Measurements from ENCODE around the gene LRP1-AS. TPM values are rescaled to one million over a fixed set of nuclear protein-coding genes. Genes with fewer than 3 reads are reported as not detected.
A peak's percentile ranks its signal among the peaks of the same experiment; 100 is the strongest.

The LRP1-AS gene
- polyA plus RNA-seq, 10 donors = 0.47 to 1.1 (median 0.92) TPM; not detected in 1

DNA sequence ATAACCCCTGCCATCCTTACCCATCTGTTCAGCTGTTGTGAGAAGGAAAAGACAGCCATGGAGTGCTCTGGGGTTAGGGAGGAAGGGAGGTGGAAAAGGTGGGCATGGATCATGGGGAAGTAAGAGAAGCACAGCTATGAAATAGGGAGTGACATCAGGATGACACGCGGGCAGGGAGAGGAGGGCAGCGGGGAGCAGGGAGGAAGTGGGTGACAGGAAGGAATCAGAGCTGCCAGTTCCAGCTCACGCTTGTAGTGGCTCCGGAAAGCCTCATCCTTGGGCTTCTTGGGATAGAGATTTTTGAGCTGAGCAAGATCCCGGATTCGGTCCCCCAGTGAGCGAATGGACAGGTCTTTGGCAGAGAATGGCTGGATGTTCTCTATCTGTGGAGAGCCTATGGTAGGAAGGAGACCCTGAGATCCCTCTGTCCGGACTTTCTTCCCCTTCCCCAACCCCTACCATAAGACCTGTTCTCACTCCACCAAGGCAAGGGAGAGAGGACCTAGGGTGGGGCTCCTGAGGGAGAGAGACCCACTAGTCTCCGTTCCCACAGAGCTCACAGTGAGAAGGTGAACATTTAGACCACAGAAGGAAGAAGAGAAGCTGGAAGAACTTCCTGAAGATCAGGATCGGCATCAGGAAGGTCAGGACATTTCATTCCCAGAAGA, 48.2 kb downstream of the LRP1-AS start:
- no peak for DNase-seq

DNA sequence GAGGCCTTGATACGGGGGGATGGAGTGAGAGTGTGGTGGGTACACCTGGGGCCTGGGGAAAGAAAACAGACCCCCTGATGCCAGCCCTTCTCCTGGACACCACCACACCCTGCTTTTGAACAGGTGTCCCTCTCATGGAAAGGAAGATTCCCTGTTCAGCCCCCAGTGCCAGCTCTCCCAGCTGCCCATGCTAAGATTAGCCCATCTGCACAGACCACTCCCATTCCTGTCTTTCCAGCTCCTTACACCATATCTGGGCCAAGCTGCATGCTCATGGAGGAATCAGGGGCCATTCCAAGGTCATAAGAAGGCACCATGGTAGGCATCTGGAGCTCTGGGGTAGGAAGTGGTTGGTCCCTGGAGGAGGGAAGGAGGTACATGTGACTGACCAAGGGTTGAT, 48.9 kb downstream of the LRP1-AS start:
- DNase-seq = peak in 1 of 3 donors; percentile 24

DNA sequence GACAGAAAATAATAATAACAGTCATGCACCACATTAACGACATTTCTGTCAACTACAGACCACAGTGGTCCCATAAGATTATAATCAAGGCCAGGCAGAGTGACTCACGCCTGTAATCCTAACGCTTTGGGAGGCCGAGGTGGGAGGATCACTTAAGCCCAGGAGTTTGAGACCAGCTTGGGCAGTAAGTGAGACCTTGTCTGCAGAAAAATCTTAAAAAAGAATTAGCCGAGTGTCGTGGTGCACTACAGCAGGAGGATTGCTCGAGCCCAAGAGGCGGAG, 49.9 kb downstream of the LRP1-AS start:
- no peak for DNase-seq

DNA sequence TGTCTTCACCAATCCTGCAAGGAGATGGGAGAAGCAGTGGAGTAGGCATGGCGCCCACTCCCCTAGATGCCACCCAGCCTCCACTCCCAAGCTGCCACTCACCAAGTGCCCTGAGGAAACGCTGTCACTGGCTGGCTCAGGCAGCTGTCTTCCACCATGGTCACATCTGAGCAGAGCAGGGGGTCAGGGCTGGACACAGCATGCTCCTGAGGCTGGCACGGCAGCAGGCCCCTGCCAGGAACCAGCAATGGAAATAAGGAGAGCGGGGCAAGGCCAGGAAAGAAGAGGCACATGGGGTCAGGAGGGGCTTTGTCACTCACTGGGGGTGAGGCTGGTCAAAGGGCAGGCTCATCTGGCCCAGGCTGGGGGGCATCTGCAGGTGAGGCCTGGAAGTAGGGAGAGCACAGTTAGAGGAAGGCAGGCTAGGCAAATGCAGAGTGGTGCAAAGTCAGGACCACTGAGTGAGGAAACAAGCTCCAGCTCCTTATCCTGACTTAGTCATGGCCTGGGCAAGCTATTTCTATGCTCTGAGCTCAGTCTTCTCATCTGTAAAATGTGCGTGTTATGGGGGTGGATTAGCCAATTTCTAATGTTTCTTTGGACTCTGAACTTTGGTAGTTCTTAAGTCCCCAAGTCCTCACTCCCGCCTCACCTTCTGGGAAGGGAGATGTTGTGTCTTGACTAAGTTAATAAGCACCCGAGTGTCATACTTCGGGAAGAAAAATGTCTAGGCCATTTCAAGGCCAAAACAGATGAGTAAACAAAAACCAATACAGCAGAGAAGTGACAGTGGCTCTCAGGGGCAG, 50.5 kb downstream of the LRP1-AS start:
- DNase-seq = no peak

DNA sequence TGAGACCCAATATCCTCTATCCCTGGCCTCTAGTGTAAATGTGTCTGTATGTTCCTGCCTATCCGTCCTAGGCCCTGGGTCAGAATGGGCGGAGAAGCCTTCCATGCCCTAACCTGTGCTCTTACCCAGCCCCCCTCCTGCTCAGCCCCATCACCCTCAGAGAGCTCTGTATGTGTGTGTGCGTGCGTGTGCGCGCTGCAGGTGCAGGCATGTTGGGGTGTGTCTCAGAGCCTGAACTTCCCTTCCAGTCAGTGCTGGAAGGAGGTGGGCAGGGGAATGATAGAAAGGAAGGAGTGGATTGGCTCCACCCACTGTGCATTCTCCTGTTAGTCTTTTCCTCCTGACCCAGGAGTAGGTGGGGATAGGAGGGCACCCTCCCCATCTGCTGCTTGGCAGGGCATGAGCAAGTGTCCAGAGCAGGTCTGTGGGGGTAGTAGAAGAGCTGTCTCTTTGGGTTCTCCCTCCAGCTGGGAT, 51.3 kb downstream of the LRP1-AS start:
- no peak for DNase-seq

DNA sequence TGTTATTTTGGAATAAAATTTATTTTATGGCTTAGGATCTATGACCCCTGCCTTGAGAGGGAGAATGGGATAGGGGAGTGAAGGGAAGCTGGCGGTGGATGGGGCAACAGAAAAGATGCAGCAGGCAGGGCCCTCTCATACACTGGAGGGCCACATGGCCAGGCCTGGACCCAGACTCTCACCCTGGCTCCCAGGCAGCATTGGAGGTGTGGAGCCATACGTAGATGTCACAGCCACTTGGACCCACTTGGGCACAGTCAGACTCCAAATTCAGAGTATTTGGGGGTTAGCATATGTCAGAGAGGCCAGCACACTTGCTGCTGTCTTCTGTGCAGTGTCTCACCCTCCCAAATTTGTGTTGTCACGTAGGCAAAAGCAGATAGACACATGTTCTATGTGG, 52.0 kb downstream of the LRP1-AS start:
- no peak for DNase-seq

Other genes with a start within 250 kb of the LRP1-AS start
- gene SDR9C7, start 213.2 kb downstream of the LRP1-AS start, polyA plus RNA-seq (ENCODE audit: insufficient read length in 10 of 10) = under 1 TPM; 0.12 to 0.77 (median 0.35) TPM
- under 1 TPM; 0.10 to 0.64 (median 0.39) TPM for gene RDH16, start 190.0 kb downstream of the LRP1-AS start, polyA plus RNA-seq (ENCODE audit: insufficient read length in 10 of 10)
- 1 to 10 TPM; 4.6 to 7.0 (median 5.7) TPM for gene ZBTB39, start 141.1 kb downstream of the LRP1-AS start, polyA plus RNA-seq (ENCODE audit: insufficient read length in 10 of 10)
- under 1 TPM in 4 of 10 donors, not detected in 6; 0.24 to 0.75 (median 0.52) TPM for gene TAC3, start 131.1 kb downstream of the LRP1-AS start, polyA plus RNA-seq (ENCODE audit: insufficient read length in 10 of 10)
- gene MYO1A, start 97.5 kb downstream of the LRP1-AS start, polyA plus RNA-seq (ENCODE audit: insufficient read length in 10 of 10) = under 1 TPM in 6 of 10 donors, not detected in 4; 0.11 to 0.71 (median 0.33) TPM
- 10 to 100 TPM; 13.5 to 26.0 (median 17.5) TPM for gene NEMP1, start 68.8 kb downstream of the LRP1-AS start, polyA plus RNA-seq (ENCODE audit: insufficient read length in 10 of 10)
- 10 to 100 TPM; 23.9 to 40.1 (median 30.4) TPM for gene NAB2, start 58.5 kb downstream of the LRP1-AS start, polyA plus RNA-seq (ENCODE audit: insufficient read length in 10 of 10)
- 10 to 100 TPM; 32.6 to 53.5 (median 40.8) TPM for gene STAT6, start 36.3 kb downstream of the LRP1-AS start, polyA plus RNA-seq (ENCODE audit: insufficient read length in 10 of 10)
- 100 to 1,000 TPM in 9 of 10 donors, 10 to 100 TPM in 1; 95.2 to 226 (median 134) TPM for gene LRP1, start 19.1 kb downstream of the LRP1-AS start, polyA plus RNA-seq (ENCODE audit: insufficient read length in 10 of 10)
- gene NXPH4, start 69.2 kb upstream of the LRP1-AS start, polyA plus RNA-seq (ENCODE audit: insufficient read length in 10 of 10) = 1 to 10 TPM; 1.7 to 5.1 (median 2.1) TPM
- 10 to 100 TPM; 50.2 to 76.8 (median 63.3) TPM for gene SHMT2, start 82.1 kb upstream of the LRP1-AS start, polyA plus RNA-seq (ENCODE audit: insufficient read length in 10 of 10)
- gene STAC3, start 103.6 kb upstream of the LRP1-AS start, polyA plus RNA-seq (ENCODE audit: insufficient read length in 10 of 10) = 100 to 1,000 TPM; 248 to 457 (median 368) TPM